GM12875 (cell line): ENCODE measurements around the gene OSM.

Experiments
- H3K4me3 ChIP-seq: one replicate; pipeline ENCODE4 v1.5.1; 2011; ENCODE audit warnings: low read depth, low read length, control low read depth
- CTCF ChIP-seq: IDR thresholded peaks from 2 replicates; pipeline ENCODE4 v1.5.1; 2011; ENCODE audit warnings: low read depth, mild to moderate bottlenecking, control low read depth, inconsistent platforms, low read length, moderate library complexity, borderline replicate concordance; ENCODE audit not compliant: insufficient read depth

OSM gene

DNA sequence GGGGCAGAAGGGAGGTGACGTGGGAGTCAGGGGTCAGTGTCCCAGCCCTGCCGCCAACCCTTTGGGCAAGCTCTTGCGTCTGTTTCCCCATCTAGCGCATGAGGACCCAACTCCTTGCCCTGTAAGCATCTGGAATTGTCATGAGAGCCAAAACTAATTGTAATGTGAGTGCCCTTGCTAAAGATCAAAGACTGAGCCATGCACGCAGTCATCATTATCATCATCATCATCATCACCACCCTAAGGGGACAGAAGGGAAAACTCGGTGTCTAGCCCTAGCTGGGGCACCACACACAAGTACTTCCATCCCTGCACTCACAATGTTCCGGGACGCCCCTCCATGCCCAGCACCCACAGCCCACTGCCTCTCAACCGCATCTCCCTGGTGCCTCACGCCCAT lies 22.6 kb downstream of the OSM start:
- H3K4me3 ChIP-seq = no peak overlapping the region
- no peak for TF ChIP-seq CTCF

DNA sequence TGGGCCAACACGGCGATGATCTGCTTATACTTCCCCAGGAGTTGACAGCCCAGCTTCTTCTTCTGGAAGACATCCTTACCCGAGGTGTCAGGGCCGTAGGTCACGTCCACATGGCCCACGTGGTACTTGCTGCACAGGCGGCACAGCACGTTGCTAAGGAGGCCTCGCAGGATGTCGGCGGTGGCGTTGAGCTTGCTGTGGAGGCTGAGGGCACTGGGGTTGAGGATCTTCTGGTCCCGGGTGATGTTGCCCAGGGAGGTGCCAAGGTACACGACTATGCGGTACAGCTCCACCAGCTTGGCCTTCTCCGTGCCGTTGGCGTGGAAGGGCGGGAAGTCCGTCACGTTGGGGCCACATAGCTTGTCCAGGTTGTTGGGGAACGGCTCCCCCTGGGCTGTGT lies 23.0 kb downstream of the OSM start:
- no peak overlapping the region for H3K4me3 ChIP-seq
- no peak for TF ChIP-seq CTCF

- H3K4me3 ChIP-seq = no peak overlapping the region
- no peak for TF ChIP-seq CTCF
These were observed 24.9 kb downstream of the OSM start for GRCh38 chr22:30241576-30242371.

DNA sequence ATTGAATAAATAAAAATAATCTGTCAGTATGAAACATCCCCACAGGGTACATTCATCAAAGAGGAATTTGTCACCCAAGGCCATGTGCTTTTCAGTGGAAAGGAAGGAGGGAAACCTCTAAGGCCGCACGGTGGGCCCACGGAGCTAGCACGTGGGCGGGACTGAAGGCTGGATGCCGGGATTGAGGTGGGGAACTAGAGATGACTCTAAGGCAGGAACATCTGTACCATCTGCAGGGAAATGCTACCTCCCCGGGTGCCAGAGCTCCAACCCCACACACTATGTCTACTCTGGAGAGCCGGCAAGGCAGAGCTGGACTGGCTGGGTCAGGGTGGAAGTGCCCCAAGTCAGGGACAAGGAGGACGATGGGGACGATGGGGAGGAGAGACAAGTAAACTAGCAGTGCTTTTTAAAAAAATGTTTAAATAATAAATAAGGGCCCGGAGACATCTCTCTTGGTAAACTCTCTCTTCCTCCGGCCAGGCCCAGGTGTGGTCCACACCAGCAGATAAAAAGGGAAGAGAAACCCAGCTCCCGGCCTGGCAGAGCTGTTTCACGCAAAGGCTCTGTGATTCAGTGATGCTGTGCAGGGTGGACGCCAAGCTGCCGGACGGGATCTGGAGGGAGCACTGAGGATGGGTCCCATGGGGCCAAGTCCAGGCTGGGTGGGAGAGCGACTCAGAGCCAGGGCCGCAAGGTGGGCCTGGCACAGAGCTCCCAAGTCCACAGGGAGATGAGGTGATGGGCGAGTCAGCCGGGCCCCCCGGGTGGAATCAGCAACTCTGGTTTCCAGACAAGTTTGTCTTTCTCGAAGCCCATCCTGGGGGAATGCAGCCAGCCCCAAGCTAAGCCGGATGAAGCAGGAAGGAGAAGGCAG lies 25.9 kb downstream of the OSM start:
- no peak overlapping the region for H3K4me3 ChIP-seq
- no peak for TF ChIP-seq CTCF

- no peak overlapping the region for H3K4me3 ChIP-seq
- no peak for TF ChIP-seq CTCF
These were observed 26.9 kb downstream of the OSM start for GRCh38 chr22:30239488-30240405.

- no peak for TF ChIP-seq CTCF
- H3K4me3 ChIP-seq = no peak overlapping the region
These were observed 27.8 kb downstream of the OSM start for GRCh38 chr22:30238661-30239487.
